ENCODE data around the gene GRAMD2B.
"Not testable (repeated sequence)": the region's sequence is repeated elsewhere in the genome, so short reads cannot be mapped to it uniquely, and the experiment has no call there.

Gene GRAMD2B

DNA sequence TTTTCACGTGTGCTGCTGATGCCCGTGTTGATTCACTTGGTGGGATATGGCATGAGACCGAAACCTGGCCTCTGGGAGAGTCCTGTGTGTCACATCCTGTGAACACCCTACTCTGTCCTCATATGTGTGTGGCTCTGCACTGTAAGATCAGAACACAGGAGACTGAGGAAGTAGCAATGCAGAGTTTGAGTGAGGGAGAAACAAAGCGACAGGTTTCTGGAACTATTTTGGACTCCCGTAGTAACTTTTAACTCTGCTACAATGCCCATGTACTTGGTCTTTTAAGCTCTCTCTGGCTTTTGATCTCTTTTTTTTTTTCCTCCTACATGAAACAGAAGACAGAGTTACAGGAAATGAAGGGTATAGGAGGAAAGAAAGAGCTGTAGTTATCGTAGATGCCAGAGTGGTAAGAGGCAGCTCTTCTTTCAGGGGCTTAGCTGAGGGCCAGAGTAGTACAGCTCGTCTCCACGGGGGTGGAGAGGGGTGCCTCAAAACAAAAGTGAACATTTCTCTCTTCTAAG, 26.6 kb downstream of the GRAMD2B start:
- peak; percentile 52 for DNase-seq (ENCODE audit: low read depth)

DNA sequence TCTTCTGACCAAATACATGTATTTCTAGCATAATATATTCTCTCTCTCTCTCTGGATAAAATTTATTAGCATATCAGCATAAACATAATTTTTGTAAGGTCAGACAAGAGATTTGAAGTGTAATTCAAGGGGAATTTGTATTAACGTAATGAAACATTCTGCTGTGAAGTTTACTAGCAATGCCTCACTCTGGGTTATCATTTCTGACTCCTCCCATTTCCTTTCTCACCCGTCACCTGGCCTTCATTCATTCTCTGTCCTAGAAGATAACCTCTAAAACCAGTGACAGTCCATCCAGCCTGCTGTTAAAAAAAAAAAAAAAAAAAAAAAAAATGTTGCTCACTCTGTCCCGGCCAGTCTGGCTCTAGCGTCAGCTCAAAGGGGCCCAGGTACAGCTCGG, 27.1 kb downstream of the GRAMD2B start:
- no peak for DNase-seq (ENCODE audit: low read depth)

DNA sequence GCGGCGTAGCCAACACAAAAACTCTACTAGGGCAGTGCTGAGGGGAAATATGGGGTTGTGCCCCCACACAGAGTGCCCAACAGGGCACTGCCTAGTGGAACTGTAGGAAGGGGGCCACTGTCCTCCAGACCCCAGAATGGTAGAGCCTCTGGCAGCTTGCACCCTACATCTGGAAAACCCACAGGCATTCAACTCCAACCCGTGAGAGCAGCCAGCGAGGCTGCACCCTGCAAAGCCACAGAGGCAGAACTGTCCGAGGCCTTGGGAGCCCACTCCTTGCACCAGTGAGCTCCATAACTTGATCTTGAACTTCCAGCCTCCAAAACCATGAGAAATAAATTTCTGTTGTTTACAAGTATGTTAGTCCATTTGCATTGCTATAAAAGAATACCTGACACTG, 27.7 kb downstream of the GRAMD2B start:
- no peak for DNase-seq (ENCODE audit: low read depth)

DNA sequence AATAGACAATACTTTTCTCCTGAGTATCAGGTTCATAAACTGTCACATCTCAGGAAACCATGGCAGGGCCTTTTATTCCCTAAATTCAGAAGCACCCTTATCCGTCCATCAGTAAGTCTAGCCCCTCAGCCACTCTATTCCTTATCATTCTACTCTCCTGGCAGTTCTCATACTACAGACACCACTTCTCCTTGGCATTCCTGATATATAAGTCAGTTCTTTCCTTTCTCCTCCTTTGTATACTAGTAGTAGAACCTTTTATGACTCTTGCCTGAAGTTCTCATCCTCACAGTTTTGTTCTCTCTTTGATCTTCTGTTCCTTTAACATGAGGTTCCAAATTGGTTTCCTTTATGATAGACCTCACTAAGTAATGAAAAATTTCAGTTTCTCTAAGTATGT, 29.3 kb downstream of the GRAMD2B start:
- DNase-seq (ENCODE audit: low read depth): no peak

DNA sequence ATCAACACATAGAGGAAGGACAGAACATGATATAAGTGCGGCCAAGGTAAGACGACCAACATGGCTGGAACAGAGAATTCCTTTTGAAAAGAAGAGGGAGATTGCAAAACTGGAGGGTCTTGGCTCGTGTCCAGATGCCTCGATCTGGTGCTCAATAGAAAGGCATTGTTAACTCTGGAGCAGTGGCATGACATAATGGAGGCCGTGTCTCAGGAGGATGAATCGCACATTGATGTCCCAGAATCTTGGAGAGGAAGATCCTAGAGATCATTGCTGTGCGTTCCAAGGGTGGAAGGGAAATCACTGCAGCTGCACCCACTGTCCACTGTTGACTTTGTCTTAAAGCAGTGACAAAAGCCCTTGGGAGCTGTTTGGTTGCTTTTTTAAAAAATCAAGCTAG, 30.9 kb downstream of the GRAMD2B start:
- no peak for DNase-seq (ENCODE audit: low read depth)

DNA sequence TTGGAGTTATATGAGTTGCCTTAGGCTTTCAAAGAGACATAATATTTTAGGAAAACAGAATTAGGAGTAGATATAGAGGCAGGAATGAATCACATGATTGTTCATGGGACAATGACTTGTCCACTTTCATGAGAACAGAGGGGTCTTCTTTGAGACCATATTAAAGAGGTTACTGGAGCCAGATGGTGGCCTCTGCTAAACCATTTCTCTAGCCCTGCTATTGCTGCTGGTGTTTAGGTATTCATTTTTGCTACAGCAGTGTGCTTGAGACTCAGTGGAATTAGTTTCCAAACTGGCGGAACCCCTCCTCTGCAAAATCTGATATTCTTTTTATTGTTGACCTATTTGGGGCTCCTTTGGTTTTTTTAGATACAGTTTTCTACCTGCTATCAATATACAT, 31.3 kb downstream of the GRAMD2B start:
- DNase-seq (ENCODE audit: low read depth): no peak

DNA sequence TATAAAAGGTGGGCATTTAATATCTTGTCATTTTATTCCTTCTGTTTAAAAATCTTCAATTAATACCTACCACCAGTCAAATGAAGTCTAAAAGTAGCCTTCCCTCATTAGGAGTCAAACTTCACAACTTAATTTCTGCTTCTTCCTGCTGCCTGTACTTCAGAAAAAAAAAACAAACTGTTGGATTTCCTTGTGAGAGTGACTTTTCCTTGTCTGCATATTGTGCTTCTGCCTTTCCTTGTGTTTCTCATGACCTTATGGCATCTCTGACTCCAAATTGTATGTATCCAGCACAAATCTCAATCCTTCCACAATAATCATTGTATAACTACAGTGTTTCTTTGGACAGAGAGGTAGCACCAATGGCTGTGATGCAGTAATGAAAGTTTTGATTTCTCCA, 32.1 kb downstream of the GRAMD2B start:
- DNase-seq (ENCODE audit: low read depth): no peak

DNA sequence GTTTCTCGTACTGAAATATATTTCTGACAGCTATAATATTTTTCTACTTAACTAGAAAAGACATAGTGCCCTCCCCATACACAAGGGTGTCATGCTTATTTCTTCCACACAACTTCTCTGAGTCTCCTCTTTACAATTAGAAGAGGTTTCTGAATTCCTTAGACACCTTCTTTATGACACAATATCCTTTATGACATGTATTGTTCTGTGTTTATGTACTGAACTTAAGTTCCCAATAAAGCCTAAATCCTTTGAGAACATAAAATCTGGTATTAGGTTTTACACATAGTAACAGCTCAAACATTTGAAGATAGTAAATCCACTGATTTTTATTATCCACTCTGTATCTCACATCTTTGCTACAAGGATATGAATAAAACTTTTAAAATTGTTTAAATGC, 32.5 kb downstream of the GRAMD2B start:
- DNase-seq (ENCODE audit: low read depth): no peak

DNA sequence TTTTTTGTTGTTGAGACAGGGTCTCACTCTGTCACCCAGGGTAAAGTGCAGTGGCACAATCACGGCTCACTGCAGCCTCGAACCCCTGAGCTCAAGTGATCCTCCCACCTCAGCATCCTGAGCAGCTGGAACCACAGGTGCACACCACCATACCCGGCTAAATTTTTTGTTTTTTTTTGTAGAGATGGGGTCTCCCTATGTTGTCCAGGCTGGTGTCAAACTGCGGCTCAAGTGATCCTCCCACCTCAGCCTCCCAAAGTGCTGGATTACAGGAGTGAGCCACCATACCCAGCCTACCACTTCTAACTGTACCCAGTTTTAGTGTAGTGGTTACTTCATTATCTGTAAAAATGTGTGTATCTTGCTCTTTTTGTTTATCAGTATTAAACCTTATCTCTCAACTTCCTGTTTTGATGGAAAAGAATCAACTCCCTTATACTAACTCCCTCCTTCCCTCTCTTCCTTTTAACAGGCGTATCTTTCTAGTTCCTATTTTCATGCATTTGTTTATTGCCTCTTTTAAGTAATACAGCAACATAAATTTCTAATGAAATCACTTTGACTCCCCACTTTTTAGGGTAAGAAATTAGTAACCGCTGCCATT, 33.1 kb downstream of the GRAMD2B start:
- no peak for DNase-seq (ENCODE audit: low read depth)

DNA sequence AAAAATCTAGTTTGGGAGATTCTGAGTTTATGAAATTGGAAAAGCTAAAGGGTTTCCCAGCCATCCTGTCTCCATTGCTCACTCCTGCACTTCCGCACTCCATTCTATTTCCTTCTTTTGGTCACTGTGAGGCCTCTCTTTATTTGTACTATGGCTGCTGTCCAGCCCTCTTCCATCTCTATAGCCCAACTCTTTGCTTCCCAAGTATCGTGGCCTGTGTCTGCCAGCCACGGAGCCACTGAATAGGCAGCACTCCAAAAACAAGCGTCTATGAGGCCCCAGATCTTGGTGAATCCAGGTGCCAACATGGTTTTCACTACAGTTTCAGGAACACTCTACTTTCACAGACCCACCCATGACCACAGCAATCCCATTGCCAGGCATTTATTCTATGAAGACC, 37.2 kb downstream of the GRAMD2B start:
- DNase-seq (ENCODE audit: low read depth): no peak

DNA sequence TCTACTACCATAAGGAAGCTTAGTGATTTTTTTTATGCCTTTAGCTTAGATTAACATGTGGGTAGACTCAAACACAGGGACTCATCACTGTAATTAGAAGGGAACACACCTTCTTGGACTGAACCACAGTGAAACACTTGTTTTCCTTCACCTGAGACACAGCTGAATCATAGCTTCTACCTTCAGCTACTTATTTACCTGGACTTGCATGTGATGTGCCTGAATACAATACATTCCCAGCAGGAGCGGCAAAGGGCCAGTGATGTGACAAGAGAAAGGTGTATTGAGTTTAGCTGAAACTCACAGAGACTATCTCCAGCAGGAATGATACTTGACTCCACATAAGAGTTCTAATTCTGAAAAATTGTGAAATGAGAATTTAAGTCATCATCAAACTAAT, 37.8 kb downstream of the GRAMD2B start:
- no peak for DNase-seq (ENCODE audit: low read depth)

DNA sequence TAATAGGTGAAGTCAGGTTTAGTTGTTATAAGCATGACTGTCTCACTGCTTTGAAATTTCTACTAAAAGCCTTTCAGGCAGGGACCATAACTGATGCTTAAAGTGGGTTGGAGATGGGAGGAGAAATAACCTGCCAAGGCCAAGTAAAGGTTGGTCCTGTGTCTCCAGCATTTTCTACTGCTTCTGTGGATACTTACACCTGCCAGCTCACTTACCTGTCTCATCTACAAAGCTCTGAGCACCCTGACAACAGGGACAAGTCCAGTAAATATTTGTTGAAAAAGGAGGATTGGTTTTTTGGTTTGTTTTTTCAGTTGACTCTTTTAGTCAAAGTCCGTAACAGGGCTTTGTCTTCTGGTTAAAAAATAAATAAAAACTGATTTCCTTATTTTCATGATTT, 38.6 kb downstream of the GRAMD2B start:
- no peak for DNase-seq (ENCODE audit: low read depth)

DNA sequence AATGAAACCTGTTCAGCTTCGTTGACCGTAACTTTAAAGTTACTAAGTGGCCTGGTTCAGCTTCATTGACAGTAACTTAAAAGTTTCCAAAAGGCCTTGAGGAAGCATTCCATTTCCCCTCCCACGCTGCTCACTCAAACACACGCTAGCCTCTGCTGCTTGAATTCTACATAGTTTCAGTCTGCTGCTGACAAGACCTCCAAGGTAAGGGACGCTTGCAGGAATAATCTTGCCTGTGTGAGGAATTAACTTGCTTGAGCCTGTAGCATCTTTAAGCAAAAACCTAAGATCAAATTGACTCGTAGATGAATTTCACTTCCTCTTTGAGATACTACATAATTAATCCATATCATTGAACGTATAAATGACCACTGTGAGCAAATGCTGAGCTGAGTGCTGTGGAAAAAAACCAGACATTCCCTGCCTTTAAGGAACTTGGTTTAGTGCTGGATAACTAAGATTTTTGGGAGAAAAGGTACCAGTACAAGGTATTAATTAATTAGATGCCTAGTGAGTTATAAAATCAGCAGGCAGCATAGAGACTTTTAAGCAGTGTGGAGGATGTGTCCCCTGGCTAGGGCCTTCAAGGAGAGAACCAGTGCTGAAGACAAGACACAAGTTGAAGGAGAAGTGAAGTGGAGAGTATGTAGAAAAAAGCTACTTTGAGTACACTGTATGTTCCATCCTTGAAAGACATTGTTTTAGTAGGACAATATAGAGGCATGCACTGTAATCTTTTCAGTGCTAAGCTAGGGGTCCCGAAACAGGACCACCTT, 39.2 kb downstream of the GRAMD2B start:
- no peak for DNase-seq (ENCODE audit: low read depth)

DNA sequence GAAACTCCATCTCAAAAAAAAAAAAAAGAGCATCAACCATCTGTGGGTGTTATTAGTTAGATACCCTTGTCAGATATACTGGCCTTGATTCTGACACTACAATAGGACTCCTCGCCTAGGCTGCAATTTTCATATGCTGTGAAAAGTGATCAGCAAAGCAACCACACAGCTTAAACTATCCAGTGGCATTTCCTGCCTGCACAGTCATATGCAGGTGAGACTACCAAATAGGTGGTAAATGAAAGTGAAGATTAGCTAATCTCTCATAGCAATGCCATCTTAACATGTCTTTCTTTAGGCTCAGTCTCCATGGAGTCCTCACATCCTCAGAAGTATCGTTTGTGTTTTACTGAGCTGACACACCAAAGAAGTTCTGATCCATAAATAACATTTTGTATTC, 40.8 kb downstream of the GRAMD2B start:
- DNase-seq (ENCODE audit: low read depth): no peak

DNA sequence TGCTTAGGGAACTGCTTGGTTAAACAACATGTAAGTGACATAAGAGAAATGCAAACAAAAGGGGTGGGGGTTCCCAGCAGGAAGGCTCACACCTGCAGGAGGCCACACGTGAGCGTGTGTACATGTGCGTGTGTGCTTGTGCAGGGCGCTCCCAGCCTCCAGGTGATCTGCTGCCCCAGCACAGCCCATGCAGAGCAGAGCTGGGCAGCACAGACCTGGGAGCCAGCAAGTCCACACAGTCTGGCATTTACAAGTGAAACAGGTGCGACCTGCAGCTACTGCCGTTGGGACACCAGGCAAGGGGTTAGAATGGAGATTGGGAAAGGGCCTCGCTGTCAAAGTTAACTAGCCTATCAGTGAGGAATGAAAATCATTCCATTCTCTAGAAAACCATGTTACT, 41.8 kb downstream of the GRAMD2B start:
- DNase-seq (ENCODE audit: low read depth): no peak

DNA sequence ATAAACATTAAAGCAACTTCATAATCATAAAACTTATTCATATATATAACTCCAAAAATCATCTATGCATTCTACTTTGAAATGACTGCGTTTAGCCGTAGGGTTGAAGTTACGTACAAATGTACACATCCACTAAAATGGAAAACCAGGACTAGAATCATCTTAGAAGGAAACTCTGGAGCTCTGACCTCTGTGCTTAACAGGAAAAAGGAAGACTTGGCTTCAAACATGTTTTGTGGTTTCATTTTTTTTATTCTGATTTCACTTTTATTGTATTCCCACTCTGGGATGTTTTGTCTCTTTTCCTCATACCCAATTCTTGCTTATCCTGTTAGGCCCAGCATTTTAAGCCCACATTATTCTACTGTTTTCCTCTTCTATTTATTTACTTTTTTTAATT, 44.9 kb downstream of the GRAMD2B start:
- DNase-seq (ENCODE audit: low read depth): no peak

DNA sequence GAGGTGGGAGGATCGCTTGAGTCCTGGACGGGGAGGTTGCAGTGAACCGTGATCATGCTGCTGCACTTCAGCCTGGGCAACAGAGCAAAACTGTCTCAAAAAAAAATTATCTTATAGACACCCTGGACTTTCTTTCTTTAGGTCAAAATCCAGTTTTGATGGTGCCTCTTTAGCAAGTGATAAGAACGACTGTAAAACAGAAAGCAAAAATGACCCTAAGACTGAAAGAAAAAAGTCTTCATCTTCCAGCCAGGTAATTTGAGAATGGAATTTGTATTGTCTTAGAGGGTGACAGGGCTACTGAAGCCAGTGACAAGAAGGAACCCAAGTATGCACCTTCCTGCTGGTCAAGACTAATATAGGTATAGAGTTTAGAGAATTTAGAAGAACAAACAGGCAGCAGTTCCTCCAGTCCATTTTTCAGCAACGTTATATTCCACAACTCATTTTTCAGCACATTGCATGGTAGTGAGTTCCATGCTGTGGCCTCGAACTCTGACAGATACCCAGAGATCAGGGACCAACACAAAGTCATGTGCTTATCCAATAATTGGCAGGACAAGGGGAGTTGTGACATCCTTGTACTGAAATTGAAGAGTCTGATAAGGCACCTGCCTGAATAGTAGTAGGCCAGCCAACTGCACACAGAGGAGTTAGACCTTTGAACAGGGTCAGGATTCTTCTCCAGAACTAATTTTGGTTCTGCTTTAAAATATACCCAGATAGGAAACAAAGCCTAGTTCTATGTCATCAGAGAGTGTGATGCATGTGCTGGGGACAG, 46.5 kb downstream of the GRAMD2B start:
- DNase-seq (ENCODE audit: low read depth): no peak

DNA sequence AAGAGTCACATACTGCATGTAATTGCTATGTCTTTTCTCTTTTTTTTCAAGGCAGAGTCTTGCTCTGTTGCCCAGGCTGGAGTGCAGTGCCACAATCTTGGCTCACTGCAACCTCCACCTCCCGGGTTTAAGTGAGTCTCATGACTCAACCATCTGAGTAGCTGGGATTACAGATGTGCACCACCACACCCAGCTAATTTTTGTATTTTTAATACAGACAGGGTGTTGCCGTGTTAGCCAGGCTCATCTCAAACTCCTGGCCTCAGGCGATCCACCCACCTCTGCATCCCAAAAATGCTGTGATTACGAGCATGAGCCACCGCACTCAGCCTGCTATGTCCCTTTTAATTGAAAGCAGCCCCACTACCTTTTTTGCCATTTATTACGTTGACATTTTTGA, 47.3 kb downstream of the GRAMD2B start:
- DNase-seq (ENCODE audit: low read depth): not testable (repeated sequence)

DNA sequence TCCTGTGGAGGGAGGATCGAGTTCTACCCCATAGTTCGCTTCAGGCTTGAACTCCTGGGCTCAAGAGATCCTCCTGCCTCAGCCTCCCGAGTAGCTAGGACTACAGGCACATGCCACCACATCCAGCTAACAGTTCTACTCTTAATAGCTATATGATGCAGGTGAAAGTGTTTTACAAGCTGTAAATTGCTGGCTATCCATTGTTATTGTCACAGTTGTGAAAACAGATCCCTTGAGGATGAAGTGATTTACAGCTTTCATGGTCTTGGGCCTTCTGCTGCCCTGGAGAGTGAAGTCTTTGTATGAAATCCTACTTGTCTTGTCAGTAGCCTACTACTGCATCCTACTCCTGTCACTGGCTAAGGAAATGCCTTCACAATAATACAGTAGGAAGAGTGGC, 48.0 kb downstream of the GRAMD2B start:
- DNase-seq (ENCODE audit: low read depth): no peak

DNA sequence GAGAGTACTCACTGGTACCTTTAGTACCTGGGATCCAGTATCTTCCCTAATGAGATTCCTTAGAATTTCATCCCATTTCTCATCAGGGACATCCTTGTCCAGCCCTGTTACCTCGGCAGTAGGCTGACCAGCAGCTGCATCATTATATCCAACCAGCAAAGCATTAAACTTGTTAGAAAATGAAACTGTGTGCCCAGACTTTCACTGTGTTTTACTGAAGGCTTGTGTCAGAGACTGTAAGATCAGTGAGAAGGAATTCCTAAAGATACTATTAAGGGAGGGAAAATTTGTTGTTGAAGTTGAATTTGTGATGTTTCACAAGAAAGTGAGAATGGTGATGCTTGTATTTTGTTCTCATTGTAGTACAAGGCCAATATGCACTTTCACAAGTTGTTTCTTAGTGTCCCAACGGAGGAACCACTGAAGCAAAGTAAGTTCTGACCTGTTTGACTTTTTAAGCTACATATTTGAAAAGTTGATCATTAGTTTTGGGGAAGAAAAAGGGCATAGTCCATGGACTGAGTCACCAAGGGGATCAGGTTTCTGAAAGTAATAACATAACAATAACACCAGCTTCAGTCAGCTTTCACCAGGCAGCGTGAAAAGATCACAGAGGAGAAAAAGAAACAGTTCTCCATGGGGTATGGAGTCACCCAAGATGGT, 48.8 kb downstream of the GRAMD2B start:
- no peak for DNase-seq (ENCODE audit: low read depth)

DNA sequence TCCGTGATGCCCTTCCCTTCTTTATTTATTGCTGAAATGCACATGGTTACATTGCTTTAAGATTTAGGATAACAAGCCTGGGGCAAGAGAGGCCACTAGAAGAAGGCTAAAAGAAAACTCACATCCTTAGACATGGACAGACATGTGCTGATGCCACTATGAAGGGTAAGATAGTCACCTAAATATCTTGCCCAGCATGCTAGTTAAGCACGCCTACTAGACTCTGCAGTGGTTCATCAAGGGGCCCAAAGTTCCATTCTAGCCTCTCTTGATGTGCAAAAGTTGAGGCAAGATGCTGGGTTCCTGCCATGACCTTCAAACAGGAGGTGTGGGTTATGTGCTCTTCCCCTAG, 49.3 kb downstream of the GRAMD2B start:
- DNase-seq (ENCODE audit: low read depth): no peak

DNA sequence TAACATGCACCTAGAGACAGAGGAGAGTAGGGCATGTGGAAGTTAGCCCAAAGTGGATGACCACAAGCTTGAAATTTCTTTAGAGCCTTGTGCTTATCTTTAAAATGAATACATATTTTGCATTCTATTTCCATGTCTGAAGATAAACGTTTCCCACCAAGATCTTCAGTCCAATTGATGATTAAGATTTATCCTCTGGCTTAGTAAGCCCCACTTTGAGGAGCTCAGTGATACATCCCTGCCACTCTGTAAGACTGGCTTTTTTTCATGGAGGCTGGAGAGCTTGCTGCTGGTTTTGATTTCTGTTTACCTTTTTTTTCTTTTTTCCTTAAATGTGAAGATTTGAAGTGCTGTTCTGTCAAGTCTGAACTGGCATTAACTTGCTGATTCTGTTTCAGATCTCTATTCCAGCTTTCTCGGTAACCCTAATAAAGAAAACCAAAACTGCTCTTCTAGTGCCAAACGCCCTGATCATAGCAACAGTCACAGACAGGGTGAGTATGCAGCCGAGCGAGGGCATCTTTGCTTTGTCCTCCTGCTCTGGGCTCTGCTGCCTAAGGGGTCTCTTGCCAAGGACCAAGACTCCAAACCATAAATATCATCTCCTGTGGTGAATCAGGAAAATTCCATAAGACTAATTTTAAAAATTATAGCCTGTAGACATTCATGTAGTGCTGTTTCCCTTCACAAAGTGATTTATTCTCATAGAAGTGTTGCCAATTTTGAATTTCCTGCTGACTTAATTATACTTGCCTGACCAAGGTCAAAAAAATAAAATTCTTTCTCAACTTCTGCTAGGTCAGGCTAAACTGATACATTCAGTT, 54.3 kb downstream of the GRAMD2B start:
- DNase-seq (ENCODE audit: low read depth): no peak
